Measurements from ENCODE around the gene TTC12.

Gene TTC12

GRCh38 chr11:113408206-113408605 lies 93.8 kb downstream of the TTC12 start:
- DNase-seq, result no peak

GRCh38 chr11:113408887-113409286 lies 94.5 kb downstream of the TTC12 start:
- DNase-seq, result no peak

- DNase-seq, result no peak
These were observed 95.1 kb downstream of the TTC12 start for GRCh38 chr11:113409526-113409925.

GRCh38 chr11:113410414-113411135 lies 96.2 kb downstream of the TTC12 start:
- no peak for DNase-seq

GRCh38 chr11:113411536-113411935 lies 97.2 kb downstream of the TTC12 start:
- no peak for DNase-seq

GRCh38 chr11:113412675-113413074 lies 98.3 kb downstream of the TTC12 start:
- DNase-seq, result no peak

GRCh38 chr11:113415343-113415742 lies 101.0 kb downstream of the TTC12 start:
- DNase-seq, result no peak

Data from hematopoietic multipotent progenitor cell treated with erythropoietin and hydrocortisone succinate and interleukin-3 and kit ligand, for 4 days (in vitro differentiated cells).